HepG2 (cell line): Measurements from ENCODE around the gene GALNT12.

Source experiments
- DPF2 ChIP-seq: sonication (generic); formaldehyde crosslinking; IDR thresholded peaks from 2 replicates; pipeline ENCODE4 v1.4.0; 2020; ENCODE audit warnings: mild to moderate bottlenecking, low read depth, missing genetic modification reagents, borderline replicate concordance
- IRF1 ChIP-seq: sonication (generic); formaldehyde crosslinking; IDR thresholded peaks from 2 replicates; pipeline ENCODE4 v1.4.0; 2020; ENCODE audit warnings: low read depth, mild to moderate bottlenecking, missing genetic modification reagents
- NCOR1 ChIP-seq: fragments of 200-600 bp; sonication (generic); IDR thresholded peaks from 2 replicates; pipeline ENCODE4 v1.7.0; 2017; ENCODE audit warnings: antibody characterized with exemption, low read length, borderline replicate concordance
- RAD21 ChIP-seq: fragments of 450-650 bp; formaldehyde crosslinking; IDR thresholded peaks from 2 replicates; pipeline ENCODE4 v1.5.0; 2020; ENCODE audit warnings: mild to moderate bottlenecking

- no peak for TF ChIP-seq DPF2 (CRISPR knock-in tag)
- TF ChIP-seq NCOR1 = no peak
- no peak for TF ChIP-seq RAD21 (CRISPR knock-in tag)
- TF ChIP-seq IRF1 (CRISPR knock-in tag) = no peak
These were observed 49.5 kb downstream of the GALNT12 start for GRCh38 chr9:98856982-98857381.
